HG02610 (cell line): ENCODE measurements around the gene MSI2.

Source experiments
- ATAC-seq: cut with Tn5 transposase; IDR thresholded peaks from one replicate; pipeline ENCODE4 v1.9.1; 2021; ENCODE audit warnings: mild to moderate bottlenecking, moderate library complexity; ENCODE audit not compliant: unreplicated experiment

MSI2 gene

DNA sequence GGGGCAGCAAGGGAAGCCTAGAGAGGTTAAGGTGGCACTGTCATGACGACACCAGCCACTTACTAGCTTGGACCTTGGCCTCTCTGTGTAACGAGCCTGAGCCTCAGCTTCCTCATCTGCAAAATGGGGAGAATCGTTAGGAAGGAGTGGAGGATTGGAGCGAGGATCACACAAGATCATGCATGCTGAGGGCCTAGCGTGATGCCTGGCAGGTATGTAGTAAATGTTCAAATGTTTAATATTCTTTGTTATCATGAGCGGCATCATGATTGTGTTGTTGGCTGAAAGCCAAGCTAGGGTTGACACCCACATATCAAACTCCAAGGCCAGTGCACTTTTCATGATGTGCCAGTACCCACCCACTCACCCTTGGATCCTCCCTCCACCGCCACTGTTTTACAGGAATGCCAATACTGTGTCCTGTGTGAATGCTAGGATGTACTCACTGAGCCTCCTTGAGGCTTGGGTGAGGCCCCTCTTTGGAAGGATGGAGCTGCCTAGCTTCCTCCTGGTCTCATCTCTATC is 192.5 kb downstream of the MSI2 start:
- no peak for ATAC-seq

DNA sequence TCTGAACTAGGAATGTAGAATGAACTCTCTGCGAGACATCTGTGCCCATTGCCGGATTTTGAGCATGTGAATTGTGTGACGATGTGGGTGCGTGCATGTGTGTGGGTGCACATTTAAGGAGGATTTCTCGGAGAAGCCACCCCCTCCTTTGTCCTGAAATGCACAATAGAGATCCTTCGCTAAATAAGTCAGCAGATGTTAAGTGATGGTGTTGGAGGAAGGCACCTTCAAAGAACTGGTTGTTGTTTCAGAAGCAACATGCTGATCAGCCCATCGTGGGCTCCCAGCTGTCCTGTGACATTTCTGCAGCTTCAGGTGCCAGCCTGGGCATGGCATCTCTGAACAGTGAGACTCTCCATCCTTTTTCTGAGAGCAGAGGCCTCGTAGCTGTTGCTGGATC is 194.9 kb downstream of the MSI2 start:
- no peak for ATAC-seq

DNA sequence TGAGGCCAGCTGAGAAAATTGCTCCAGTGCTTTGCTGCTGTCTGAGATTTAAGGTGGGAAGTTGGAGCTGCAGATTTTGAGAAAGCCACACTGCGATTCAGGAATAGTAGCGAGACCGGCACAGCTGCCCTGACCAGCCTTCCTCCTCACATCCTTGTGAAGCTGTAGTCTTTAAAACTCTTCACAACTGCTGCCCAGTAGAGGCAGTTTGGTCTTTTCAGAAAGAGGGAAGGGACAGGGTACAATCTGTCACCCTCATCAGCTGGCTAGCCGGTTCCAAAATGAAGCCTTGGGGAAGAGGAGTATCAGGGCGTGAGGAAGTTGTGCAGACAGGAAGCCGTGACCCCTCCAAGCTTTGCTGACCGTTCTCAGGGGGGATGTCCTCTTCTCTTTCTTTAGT is 195.3 kb downstream of the MSI2 start:
- no peak for ATAC-seq

DNA sequence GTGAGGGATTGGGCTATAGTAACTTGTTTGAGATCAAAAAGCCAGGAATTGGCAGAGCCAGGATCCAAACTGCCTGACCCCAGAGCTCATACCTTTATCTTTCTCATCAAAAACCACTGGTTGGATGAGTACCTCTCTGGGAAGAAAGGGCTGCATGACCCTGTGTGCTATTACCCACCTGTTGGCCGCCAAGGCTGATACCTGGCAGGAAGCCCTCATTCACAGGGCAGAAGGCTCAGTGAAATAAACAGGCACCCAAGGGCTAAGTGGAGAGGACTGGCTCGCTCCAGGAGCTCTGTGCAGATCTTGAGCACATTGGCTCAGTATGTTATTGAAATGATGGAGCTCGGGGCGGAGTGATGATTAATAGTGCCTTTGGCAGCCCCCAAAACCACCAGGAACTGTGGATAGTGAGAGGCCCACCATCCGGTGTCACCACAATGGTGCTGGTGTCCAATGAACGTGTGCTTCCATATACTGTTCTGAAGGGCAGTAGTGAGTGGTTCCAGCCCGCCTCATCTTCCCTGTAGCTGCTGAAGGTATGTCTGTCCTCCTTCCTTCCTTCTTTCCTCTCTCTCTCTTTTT is 197.6 kb downstream of the MSI2 start:
- no peak for ATAC-seq

DNA sequence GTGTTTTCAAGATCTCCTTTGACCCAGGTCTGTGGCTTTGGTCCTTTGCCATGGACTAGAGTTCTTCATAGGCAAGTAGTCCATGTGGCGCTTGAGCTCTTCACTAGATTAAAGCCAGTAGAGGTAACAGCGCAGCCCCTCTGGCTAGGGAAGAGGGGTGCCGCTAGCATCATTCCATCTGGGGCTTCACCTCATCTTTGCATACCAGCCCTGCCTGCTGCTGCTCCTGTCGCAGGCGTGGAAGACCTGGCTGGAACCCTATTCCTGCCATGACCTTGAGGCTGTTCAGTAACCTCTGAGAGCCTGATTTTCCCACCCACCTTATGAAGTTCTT is 198.4 kb downstream of the MSI2 start:
- no peak for ATAC-seq

DNA sequence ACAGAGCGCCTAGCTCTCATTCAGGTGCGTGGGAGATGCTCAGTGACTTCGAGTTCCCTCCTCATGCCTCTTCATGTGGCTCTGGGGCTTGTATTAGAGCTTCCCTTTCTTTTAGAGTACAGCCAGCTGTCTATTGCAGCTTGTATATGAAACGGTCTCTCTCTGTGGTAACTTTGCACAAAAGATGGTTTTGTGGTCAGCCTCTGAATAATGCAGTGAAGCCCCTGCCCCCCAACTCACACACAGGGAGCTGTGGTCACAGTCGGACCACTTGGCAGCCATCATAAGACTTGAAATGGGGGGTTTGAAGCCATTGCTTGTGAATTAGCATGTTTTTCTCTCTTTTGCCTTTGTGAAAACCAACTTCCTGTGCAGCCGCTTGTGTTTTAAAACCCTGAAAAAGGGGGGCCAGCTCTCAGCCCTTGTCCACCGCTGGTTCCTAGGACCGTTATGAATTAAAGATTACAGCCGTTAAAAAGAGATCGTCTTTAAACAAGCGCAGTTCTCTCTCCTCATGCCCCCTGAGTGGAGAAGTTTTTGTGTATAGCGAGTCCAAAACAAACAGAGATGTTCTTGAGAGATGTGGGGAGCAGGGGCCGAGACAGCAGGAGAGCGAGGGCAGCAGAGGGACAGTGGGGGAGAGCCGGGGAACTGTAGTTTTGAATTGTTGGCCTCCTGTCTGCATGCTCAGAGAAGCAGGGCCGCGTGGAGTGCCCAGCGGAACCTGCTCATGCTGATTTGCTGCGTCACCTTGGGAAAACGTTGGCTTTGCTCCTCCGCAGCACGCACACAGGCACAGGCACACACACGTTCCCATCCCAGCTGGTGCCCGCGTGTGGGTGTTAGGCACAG is 199.0 kb downstream of the MSI2 start:
- peak; percentile 73 for ATAC-seq

DNA sequence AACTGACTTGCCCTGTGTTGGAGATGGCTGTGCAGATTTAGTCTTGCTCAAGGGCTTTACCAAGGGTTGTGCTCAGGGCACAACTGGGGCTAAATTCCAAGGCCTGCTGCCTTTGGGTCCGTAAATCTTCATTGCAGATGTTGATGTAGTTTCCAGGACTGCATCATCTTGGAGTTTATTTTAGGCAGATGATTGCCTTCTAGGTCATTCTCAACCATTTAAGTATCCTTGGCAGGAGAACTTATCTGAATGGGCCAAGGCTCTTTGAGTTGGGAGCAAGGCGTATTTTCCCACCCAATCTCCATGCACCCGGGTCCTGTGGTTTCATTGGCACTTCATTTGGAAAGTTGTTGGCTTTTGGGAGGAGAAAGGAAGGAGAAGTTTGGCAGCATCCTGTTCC is 200.3 kb downstream of the MSI2 start:
- ATAC-seq = no peak

DNA sequence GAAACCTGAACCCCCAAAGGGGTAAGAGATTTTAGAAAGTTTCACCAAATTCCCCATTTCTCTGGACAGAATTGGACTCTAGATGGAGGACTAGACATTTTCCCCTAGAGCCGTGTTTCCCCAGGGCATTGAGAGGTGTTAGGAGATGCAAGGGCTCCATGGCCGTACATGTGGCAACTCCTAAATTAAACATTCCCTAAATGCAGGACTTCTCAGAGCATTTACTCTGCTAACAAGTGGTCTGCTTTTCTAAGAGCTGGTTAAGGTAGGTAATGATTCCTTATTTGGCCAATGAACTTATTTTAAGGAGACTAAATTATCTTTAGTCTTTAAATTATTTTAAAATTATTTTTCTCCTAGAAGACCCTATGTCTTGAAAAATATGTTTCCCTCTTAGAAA is 200.9 kb downstream of the MSI2 start:
- no peak for ATAC-seq

DNA sequence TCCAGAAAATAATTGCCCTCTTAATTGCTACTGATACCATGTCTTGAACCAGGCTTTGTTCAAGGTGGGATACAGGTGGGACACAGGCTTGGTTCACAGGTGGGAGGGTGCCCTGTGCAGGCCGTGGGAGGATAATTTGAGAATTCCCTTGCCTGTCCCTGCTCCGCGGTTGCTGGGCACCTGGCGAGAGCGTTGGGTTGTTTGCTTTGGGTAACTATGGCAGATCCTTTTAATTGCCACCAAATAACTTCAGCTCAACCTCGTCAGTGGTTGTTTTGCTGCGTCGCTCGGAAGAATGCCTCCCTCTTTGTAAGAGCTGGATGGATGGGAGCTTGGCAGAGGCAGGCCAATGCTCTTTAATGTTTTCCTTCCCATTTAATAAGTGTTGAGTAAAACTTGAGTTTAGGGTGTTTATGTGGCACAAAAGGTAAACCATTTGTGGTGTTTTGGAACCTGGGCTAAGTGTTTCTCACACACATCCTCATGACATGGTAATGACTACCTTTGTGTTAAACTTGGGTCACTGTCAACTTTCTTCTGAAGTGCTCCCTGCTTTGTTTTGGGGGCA is 202.5 kb downstream of the MSI2 start:
- no peak for ATAC-seq

DNA sequence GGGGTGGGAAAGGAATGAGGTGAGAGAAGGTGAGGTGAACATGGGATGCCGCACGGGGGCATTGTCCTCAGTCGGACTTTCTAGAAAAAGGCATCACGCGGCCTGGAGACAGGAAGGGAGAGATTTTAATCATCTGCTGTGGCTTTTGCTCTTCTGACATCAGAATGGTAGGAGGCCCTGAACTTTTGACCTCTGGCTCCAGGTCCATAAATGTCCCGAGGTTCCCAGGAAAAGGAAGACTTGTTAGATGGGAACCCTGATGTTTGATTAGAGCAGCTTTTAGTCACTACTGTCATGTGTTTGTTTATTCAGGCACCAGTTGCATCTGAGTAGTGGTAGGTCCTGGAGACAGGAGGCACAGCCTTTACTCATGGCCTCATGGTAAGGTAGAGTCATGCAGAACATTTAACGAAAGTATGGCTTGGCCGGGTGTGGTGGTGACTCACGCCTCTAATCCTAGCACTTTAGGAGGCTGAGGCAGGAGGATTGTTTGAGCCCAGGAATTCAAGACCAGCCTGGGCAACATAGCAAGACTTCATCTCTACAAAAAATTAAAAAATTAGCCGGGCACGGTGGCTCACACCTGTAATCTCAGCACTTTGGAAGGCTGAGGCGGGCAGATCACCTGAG is 203.1 kb downstream of the MSI2 start:
- peak; percentile 19 for ATAC-seq

DNA sequence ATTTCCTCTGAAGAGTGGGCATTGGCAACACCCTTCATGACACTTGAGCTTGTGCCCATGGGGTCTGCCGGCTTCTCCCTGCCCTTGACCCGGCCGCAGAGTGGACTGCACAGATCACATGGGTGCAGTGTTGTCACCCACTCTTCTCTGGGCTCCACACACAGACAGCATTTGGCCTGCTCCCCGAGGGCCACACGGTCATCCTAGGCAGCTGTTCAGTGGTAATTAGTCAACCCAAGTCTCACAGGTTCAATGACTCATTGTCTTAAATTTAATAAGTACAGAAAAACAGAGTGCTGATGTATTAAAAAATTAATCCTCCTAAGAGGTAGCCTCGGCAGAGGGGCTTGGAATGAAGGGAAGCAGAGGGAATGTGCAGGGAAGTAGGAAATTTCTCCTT is 204.8 kb downstream of the MSI2 start:
- peak; percentile 20 for ATAC-seq

DNA sequence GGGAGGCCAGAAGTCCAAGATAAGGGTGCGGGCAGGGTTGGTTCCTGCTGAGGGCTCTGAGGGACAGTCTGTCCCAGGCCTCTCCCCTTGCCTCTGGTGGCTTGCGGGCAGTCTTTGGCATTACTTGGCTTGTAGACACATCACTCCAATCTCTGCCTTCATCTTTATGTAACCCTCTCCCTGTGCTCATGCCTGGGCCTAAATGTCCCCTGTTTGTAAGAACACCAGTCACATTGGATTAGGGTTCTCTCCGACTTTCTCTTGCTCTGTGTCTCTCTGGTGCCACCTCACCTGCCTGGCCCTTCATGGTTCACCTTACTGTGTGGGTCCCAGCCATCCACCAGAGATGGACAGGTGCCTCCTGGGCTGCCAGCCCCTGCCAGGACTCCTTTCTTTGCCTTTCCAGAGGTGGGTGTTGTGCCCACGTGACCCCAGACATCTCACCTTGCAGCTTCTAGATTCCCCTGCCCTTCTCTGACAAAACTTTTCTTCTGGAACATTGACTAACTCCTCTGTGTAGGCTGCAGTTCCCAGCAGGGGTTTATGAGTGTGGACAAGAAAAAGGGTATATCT is 205.8 kb downstream of the MSI2 start:
- ATAC-seq = no peak

DNA sequence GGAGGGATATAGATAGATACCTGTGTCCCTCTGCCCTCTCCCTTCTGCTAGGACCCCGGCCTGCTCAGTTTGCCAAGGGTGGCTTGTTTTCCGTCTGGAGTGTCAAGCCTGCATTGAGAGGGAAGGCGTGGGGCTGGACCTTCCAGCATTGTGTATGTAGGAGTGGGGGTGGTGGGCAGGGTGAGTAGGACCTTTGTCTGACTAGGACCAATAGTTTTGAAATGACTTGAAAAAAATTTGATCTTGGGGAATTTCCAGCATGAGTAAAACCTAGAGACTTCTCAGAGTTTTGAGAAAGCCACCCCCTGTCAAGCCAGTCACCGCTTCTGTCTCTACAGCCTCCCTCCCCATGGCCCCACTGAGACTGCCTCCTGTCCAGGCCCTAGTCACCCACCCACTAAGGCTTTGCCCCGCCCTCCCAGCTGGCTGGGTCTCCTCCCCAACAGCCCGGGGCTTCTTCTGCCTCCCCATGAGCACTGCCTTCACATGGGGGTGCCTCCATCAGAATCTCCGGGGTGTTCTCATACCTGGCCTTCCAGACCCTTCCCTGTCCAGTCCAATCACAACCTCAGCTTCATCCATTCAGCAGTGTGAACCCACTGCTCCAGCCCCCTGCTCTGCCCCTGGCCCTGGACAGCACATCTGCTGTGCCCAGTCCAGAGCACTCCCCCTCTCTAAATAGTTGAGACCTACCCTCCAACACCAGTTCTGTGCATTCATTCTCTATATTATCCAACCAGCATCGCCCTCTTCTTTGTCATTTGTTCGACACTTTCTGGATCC is 207.0 kb downstream of the MSI2 start:
- ATAC-seq = peak; percentile 86

DNA sequence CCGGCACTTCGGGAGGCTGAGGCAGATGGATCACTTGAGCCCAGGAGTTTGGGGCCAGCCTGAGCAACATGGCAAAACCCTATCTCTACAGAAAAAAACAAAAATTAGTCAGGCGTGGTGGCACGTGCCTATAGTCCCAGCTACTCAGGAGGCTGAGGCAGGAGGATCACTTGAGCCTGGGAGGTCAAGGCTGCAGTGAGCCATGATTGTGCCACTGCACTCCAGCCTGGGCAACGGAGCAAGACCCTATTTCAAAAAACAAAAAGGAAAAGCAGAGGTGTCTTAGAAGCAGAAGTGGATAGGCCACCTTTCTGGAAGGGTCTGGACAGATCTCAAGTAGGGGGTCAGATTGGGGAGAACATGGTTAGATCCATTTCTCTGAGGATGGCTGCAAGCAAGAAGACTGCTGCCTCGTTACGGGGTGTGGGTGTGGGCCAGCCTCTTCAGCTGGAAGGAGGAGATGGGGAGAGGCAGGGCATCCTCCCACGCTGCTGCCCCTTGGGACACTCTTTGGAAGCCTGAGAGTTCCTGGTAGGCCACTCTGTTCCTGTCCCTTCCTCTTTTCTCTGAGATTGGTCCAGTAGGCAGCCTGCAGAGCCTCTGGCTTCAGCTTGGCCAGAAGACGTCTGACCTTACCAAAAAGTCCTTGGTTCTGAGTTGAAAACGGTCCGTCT is 208.0 kb downstream of the MSI2 start:
- ATAC-seq = no peak

DNA sequence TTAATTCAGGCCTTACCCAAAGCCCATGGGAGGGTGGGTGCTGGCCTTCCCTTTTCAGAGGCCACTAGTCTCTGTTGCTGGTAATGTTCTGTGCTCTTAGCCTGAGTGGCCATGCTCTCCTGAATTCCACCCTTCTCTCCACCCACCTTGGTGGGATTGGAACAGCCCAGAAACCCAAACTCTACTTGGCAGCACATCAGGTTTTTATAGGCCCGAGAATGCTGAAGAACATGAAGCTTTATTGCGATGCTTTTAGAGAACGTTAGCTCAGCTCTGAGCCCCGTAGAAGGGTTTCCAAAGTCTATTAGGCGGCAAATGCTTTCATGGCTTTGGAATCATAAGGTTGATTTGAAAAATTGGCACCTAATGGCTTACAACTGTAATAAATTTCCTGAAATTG is 209.3 kb downstream of the MSI2 start:
- ATAC-seq = no peak

DNA sequence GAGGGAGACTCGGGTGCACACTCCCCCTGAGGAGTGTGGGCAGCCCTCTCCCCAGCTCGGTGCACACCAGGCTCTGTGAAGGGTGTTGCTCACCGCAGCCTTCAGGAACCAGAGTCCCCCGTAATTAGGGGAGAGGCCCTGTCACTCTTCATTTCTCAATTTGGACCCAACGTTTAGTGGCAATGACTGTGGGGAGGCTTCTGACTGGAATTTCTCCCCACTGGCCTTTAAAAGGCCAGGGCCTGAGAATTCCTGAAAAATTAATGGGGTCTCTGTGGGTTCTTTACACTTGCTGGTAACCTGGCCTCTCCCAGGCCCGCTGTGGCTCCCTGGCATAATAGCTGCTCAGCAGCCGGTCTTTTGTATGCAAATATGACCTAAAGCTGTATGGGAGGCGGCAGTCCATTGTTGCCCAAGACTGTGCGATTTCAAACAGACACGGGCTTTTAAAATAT is 209.7 kb downstream of the MSI2 start:
- ATAC-seq = no peak

DNA sequence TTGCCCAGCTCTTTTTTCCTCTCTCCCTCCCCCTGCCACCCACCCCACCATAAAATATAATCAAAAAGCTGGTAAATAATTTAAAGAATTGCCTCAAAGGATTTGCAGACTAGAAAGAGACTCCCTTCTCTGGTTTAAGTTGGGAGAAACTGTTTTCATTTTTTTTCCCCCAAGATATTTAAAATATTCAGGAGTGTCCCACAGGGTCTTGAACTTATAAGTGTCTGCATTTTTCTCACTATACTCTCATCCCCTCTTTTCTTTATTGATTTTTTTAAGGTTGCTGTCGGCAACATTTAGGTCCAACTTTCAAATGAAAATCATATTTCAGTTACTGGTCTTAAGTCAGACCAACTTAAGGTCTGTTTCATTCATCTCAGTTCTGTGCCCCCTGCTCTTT is 210.2 kb downstream of the MSI2 start:
- ATAC-seq = no peak

DNA sequence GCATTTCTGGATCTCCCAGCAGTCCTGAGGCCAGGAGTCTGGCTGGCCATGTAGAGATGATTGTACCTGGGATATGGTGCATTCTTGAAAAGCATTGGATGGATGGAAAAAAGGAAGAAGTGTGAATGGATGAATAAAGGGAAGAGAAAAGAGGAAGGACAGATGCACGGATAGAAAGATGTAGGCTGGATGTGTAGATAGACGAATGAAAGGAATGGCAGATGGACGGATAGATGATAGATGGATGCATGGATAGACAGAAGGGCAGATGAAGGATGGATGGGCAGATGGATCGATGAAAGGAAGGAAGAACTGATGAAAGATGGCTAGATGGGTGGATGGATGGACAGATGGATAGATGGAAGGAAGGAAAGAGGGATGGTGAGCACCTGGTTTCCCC is 210.9 kb downstream of the MSI2 start:
- no peak for ATAC-seq

DNA sequence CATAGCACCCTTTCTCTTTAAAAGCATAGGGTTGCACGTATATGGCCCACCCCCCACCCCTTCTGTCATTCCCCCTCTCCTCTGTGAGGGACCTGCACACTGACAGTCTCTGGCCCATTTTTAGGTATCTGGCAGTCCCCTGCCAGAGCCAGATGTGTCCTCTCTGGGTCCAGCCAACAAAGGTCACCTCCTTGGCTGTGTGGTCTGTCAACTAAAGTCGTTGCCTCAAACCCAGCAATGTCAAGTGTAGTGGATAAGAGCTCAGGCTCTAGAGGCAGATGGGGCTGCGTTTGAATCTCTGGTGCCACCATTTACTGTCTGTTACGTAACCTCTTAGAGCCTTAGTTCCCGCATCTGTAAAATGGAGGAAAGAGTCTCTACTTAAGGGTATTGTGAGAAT is 211.5 kb downstream of the MSI2 start:
- no peak for ATAC-seq
